Measurements from ENCODE around the gene NSRP1. TPM values are rescaled to one million over a fixed set of nuclear protein-coding genes. Genes with fewer than 3 reads are reported as not detected.

NSRP1 gene
- total and polyA plus RNA-seq, 12 donors = 19.5 to 47.5 (median 26.5) TPM

- DNase-seq = no peak
- Histone ChIP-seq H3K4me1 (no peaks in the 10 kb centered on the region), H3K36me3 (no peaks in the 10 kb centered on the region), H3K27ac (no peak overlapping the region), H3K9me3 (no peaks in the 10 kb centered on the region), H3K4me3 (no peak overlapping the region), H3K27me3 (no peaks in the 10 kb centered on the region)
- WGBS, 2 donors = 92 to 93% methylated on average over 11 of the region's 11 CpGs
- TF ChIP-seq, protein P1, sequence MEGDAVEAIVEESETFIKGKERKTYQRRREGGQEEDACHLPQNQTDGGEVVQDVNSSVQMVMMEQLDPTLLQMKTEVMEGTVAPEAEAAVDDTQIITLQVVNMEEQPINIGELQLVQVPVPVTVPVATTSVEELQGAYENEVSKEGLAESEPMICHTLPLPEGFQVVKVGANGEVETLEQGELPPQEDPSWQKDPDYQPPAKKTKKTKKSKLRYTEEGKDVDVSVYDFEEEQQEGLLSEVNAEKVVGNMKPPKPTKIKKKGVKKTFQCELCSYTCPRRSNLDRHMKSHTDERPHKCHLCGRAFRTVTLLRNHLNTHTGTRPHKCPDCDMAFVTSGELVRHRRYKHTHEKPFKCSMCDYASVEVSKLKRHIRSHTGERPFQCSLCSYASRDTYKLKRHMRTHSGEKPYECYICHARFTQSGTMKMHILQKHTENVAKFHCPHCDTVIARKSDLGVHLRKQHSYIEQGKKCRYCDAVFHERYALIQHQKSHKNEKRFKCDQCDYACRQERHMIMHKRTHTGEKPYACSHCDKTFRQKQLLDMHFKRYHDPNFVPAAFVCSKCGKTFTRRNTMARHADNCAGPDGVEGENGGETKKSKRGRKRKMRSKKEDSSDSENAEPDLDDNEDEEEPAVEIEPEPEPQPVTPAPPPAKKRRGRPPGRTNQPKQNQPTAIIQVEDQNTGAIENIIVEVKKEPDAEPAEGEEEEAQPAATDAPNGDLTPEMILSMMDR (IDR thresholded peaks at IDR 0.05) = no peak
- ATAC-seq = no peak
- intact Hi-C loops (cut with DNase I) = no loop called here
Measured at GRCh38 chr17:30210366-30210765, 93.8 kb downstream of the NSRP1 start.

DNA sequence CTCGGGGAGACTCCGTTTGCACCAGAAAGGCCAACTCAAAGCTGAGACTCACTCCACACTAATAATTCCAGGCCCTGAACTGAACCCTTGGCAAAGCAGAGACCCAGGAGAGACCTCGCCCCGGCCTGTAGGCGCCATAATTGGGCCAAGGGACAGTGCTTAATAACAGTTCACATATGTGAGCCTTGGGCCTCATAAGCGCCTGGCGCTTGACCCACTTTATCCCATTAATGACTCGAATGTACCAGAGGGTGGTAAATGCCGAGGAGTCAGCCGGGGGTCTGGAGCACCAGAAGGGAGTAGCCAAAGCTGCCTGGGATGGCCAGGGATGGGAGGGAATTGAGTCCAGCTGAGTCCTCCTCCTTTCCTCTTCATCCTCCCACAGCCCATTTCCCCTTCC, 94.3 kb downstream of the NSRP1 start:
- H3K27me3 ChIP-seq = no peaks in the 10 kb centered on the region
- no peak overlapping the region for H3K27ac ChIP-seq
- H3K36me3 ChIP-seq = no peaks in the 10 kb centered on the region
- no peak overlapping the region for H3K4me3 ChIP-seq
- DNase-seq (no peak), ATAC-seq (no peak)
- H3K4me1 ChIP-seq = no peaks in the 10 kb centered on the region
- WGBS, 2 donors = 87 to 90% methylated on average over 10 of the region's 10 CpGs
- no peaks in the 10 kb centered on the region for H3K9me3 ChIP-seq
- intact Hi-C loops (cut with DNase I) = no loop called here
- TF ChIP-seq, protein P1 (IDR thresholded peaks at IDR 0.05) = no peak

GRCh38 chr17:30211371-30211770, 94.8 kb downstream of the NSRP1 start:
- ATAC-seq (no peak), DNase-seq (no peak)
- Histone ChIP-seq H3K27ac (no peak overlapping the region), H3K36me3 (no peaks in the 10 kb centered on the region), H3K27me3 (no peaks in the 10 kb centered on the region), H3K4me3 (no peak overlapping the region), H3K9me3 (no peaks in the 10 kb centered on the region), H3K4me1 (no peaks in the 10 kb centered on the region)
- intact Hi-C loops (cut with DNase I) = no loop called here
- TF ChIP-seq, protein P1 (IDR thresholded peaks at IDR 0.05) = no peak
- WGBS, 2 donors = 71 to 76% methylated on average over 6 of the region's 6 CpGs

DNA sequence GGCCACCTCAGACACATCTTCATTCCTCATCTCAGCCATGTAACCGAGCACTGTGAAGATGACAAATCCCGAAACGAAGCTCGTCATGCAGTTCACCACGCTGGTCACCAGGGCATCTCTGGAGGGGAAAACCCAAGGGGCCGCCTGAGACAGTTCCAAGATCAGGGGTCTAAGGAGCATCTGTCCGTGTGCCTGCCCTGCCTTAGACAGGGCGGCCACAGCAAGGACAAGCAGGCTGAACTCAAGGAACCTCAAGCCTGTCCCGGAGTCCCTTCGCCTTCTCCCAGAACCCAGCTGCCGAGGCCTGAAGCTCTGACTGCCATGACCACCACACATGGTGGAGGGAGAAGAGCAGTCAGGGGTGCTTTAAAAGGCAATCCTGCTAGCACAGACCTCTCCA, 96.1 kb downstream of the NSRP1 start:
- Histone ChIP-seq H3K36me3 (no peaks in the 10 kb centered on the region), H3K9me3 (no peaks in the 10 kb centered on the region), H3K4me1 (no peaks in the 10 kb centered on the region), H3K27ac (no peak overlapping the region), H3K27me3 (no peaks in the 10 kb centered on the region), H3K4me3 (no peak overlapping the region)
- WGBS, 2 donors = 89% methylated on average over 11 of the region's 11 CpGs
- TF ChIP-seq, protein P1 (IDR thresholded peaks at IDR 0.05) = no peak
- DNase-seq (no peak), ATAC-seq (no peak)
- intact Hi-C loops (cut with DNase I) = no loop called here

DNA sequence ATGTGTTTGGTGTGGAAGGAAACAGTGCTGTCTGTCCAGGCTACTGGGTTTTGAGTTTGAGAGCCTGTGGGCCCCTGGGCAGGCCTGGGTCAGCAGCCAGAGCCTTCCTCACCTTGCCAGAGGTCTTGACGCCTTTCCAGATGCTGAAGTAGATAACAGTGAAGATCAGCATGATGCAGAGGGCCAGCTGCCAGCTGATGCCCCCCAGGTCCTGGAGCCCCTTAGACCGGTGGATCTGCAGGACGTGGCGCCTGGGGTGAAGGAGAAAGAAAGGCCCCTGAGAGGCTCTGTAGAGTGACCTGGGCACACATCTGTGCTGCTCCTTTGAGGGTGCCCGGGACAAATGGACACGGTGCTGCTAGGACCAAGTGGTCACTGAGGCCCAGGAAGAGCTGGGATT, 100.4 kb downstream of the NSRP1 start:
- no peak for DNase-seq
- no peak for ATAC-seq
- intact Hi-C loops (cut with DNase I) = no loop called here
- WGBS, 2 donors = 93 to 94% methylated on average over 6 of the region's 6 CpGs
- Histone ChIP-seq H3K36me3 (no peaks in the 10 kb centered on the region), H3K27me3 (no peaks in the 10 kb centered on the region), H3K4me3 (no peak overlapping the region), H3K9me3 (no peaks in the 10 kb centered on the region), H3K27ac (no peak overlapping the region), H3K4me1 (no peaks in the 10 kb centered on the region)
- TF ChIP-seq, protein P1 (IDR thresholded peaks at IDR 0.05) = no peak

Data from heart right ventricle (tissue), 16 donors.